Breast epithelium (tissue), 4 donors: Measurements from ENCODE around the gene PRPSAP1. TPM values are rescaled to one million over a fixed set of nuclear protein-coding genes. Genes with fewer than 3 reads are reported as not detected.
"Not testable (repeated sequence)": the region's sequence is repeated elsewhere in the genome, so short reads cannot be mapped to it uniquely, and the experiment has no call there.

Experiments
- DNase-seq, 2 donors: peaks; one replicate each; pipeline ENCODE4 v3.0.0-alpha.2; 2019; ENCODE audit warnings: low spot score in 2 of 2
- H3K27ac ChIP-seq, 2 donors: fragments of 200-600 bp; sonication (generic) in 1 of 2; one replicate each; pipeline ENCODE4 v1.5.1; 2016 to 2019; ENCODE audit warnings: mild to moderate bottlenecking in 1 of 2
- H3K27me3 ChIP-seq, 2 donors: fragments of 200-600 bp; sonication (generic) in 1 of 2; one replicate each; pipeline versions ENCODE4 v1.5.1 to v1.6.0; 2017 to 2019; ENCODE audit warnings: control low read depth in 1 of 2, mild to moderate bottlenecking in 1 of 2
- H3K36me3 ChIP-seq: fragments of 200-600 bp; one replicate; pipeline ENCODE4 v1.5.1; 2019
- H3K4me1 ChIP-seq, 2 donors: fragments of 200-600 bp; sonication (generic); one replicate each; pipeline ENCODE4 v1.5.1; 2016 to 2019; ENCODE audit warnings: control low read depth in 1 of 2
- H3K4me3 ChIP-seq, 3 donors: fragments of 200-600 bp; sonication (generic); 1 replicate in 2 of 3; 2 replicates in 1 of 3; pipeline ENCODE4 v1.5.1; 2016 to 2019; ENCODE audit warnings: mild to moderate bottlenecking in 3 of 3, moderate library complexity in 2 of 3
- H3K9me3 ChIP-seq, 2 donors: fragments of 200-600 bp; sonication (generic) in 1 of 2; one replicate each; pipeline ENCODE4 v1.5.1; 2016 to 2019; ENCODE audit warnings: control low read depth in 1 of 2
- POLR2A ChIP-seq: fragments of 450-650 bp; IDR thresholded peaks from one replicate; pipeline ENCODE4 v1.6.1; 2016; ENCODE audit warnings: antibody characterized with exemption, mild to moderate bottlenecking, moderate library complexity
- POLR2AphosphoS5 ChIP-seq, 3 donors: sonication (generic); formaldehyde crosslinking; IDR thresholded peaks; one replicate each; pipeline ENCODE4 v1.6.1; 2017; ENCODE audit warnings: antibody characterized with exemption in 3 of 3
- intact Hi-C: fragments of 100-400 bp; cut with DNase I; formaldehyde crosslinking; loops from one replicate; pipeline ENCODE4 v1.15.1; 2023; ENCODE audit warnings: low total_unique reads
- total RNA-seq, 3 donors: library from RNA; depleted of rRNA; stranded (reverse); fragments of >200 nt; gene quantifications; one replicate each; pipeline ENCODE4 v1.1.0, GENCODE V29; 2016
- TF ChIP-seq, protein P1 (sequence below), 3 donors: fragments of 450-650 bp; IDR thresholded peaks; one replicate each; pipeline ENCODE4 v1.5.1; 2016 to 2017; ENCODE audit warnings: antibody characterized with exemption in 3 of 3, mild to moderate bottlenecking in 3 of 3, moderate library complexity in 3 of 3

PRPSAP1 gene
- total RNA-seq, 3 donors from 2014 or later = 71.4 to 110 (median 78.3) TPM

GRCh38 chr17:76268991-76269981, 84.4 kb downstream of the PRPSAP1 start:
- DNase-seq = no peak
- Histone ChIP-seq H3K4me3 (no peak overlapping the region), H3K36me3 (no peaks in the 10 kb centered on the region), H3K9me3 (no peaks in the 10 kb centered on the region), H3K27ac (peak overlapping the region; percentile 84 to 97), H3K4me1 (peaks cover 47 to 50% of the 10 kb centered on the region in 2 donors), H3K27me3 (no peaks in the 10 kb centered on the region)
- intact Hi-C loops = no loop called here
- TF ChIP-seq, protein P1, sequence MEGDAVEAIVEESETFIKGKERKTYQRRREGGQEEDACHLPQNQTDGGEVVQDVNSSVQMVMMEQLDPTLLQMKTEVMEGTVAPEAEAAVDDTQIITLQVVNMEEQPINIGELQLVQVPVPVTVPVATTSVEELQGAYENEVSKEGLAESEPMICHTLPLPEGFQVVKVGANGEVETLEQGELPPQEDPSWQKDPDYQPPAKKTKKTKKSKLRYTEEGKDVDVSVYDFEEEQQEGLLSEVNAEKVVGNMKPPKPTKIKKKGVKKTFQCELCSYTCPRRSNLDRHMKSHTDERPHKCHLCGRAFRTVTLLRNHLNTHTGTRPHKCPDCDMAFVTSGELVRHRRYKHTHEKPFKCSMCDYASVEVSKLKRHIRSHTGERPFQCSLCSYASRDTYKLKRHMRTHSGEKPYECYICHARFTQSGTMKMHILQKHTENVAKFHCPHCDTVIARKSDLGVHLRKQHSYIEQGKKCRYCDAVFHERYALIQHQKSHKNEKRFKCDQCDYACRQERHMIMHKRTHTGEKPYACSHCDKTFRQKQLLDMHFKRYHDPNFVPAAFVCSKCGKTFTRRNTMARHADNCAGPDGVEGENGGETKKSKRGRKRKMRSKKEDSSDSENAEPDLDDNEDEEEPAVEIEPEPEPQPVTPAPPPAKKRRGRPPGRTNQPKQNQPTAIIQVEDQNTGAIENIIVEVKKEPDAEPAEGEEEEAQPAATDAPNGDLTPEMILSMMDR (IDR thresholded peaks at IDR 0.05) = no peak
- TF ChIP-seq POLR2AphosphoS5 (IDR thresholded peaks at IDR 0.05) = no peak
- TF ChIP-seq POLR2A = no peak

GRCh38 chr17:76268015-76268749, 85.5 kb downstream of the PRPSAP1 start:
- H3K27me3 ChIP-seq = no peaks in the 10 kb centered on the region
- peak; percentile 44 to 89 (median 77) for TF ChIP-seq POLR2AphosphoS5 (IDR thresholded peaks at IDR 0.05)
- TF ChIP-seq POLR2A = peak; percentile 14
- TF ChIP-seq, protein P1 (IDR thresholded peaks at IDR 0.05) = no peak
- no peaks in the 10 kb centered on the region for H3K36me3 ChIP-seq
- peak in 1 of 2 donors; percentile 84 for DNase-seq
- H3K4me3 ChIP-seq = peak overlapping the region in 2 of 3 donors; percentile 1 to 52
- no peaks in the 10 kb centered on the region for H3K9me3 ChIP-seq
- intact Hi-C loops = no loop called here
- H3K27ac ChIP-seq = peak overlapping the region; percentile 84 to 97
- H3K4me1 ChIP-seq = peaks cover 41 to 47% of the 10 kb centered on the region in 2 donors

GRCh38 chr17:76267581-76268001, 86.1 kb downstream of the PRPSAP1 start:
- intact Hi-C loops, H3K27me3 ChIP-seq, H3K36me3 ChIP-seq, DNase-seq, H3K9me3 ChIP-seq: not testable (repeated sequence)
- peak overlapping the region in 1 of 3 donors; percentile 52 for H3K4me3 ChIP-seq
- peak overlapping the region; percentile 84 to 97 for H3K27ac ChIP-seq
- peaks cover 36 to 42% of the 10 kb centered on the region in 2 donors for H3K4me1 ChIP-seq

- Histone ChIP-seq H3K27me3 (no peaks in the 10 kb centered on the region), H3K9me3 (no peaks in the 10 kb centered on the region), H3K36me3 (no peaks in the 10 kb centered on the region), H3K4me3 (peak overlapping the region; percentile 95 to 97 (median 97)), H3K4me1 (peaks cover 31 to 38% of the 10 kb centered on the region in 2 donors), H3K27ac (peak overlapping the region; percentile 97 to 99)
- no peak for DNase-seq
- TF ChIP-seq POLR2A = no peak
- TF ChIP-seq POLR2AphosphoS5 (IDR thresholded peaks at IDR 0.05) = no peak
- TF ChIP-seq, protein P1 (IDR thresholded peaks at IDR 0.05) = no peak
- intact Hi-C loops = no loop called here
These were observed 86.6 kb downstream of the PRPSAP1 start for GRCh38 chr17:76267051-76267576.

DNA sequence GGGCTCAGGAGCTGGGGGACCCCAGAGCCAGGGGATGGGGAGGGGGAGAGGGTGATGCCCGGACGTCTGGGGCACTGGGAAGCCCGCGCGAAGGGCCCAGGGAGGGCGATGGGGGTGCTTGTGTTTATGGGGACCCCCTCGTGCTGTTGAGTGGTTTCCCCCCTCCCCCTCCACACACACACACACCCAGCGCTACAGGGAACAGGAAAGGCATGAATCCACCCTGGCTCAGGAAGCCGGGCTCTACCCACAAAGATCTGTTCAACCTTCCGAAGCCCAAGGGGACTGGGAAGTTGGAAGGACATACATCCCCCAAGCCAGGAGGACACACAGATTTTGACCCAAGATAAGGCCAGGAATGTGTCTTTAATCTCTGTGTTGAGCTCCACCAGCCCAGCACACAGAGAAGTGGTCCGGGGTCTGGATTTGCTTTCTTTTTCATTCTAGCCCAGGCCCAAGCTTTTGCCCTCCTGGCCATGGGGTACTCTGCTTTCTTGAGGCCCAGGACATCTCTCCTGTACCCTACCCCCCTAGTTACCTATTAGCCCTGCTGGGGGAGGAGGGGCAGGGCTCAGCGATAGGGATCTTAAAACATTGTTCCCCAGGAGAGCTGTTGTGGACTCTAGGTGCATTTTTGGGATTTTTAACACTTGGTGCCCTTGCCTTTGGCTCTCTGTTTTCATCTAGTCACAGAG, 87.3 kb downstream of the PRPSAP1 start:
- DNase-seq = no peak
- H3K36me3 ChIP-seq = no peaks in the 10 kb centered on the region
- H3K27me3 ChIP-seq = no peaks in the 10 kb centered on the region
- H3K4me1 ChIP-seq = peaks cover 24 to 38% of the 10 kb centered on the region in 2 donors
- no peaks in the 10 kb centered on the region for H3K9me3 ChIP-seq
- intact Hi-C loops = no loop called here
- peak overlapping the region; percentile 97 to 99 for H3K27ac ChIP-seq
- TF ChIP-seq POLR2A (no peak), POLR2AphosphoS5 (IDR thresholded peaks at IDR 0.05) (peak in 1 of 3 donors; percentile 18)
- TF ChIP-seq, protein P1 (IDR thresholded peaks at IDR 0.05) = no peak
- H3K4me3 ChIP-seq = peak overlapping the region; percentile 95 to 97 (median 97)
